Measurements from ENCODE around the gene SLC8A2. TPM values are rescaled to one million over a fixed set of nuclear protein-coding genes. Genes with fewer than 3 reads are reported as not detected.

Gene SLC8A2
- total RNA-seq, 1 donor from 2014 or later = 0.70 TPM

GRCh38 chr19:47470447-47471195 is 1.1 kb downstream of the SLC8A2 start:
- no peaks in the 10 kb centered on the region for H3K36me3 Mint-ChIP-seq (ENCODE audit: low read depth)
- no peaks in the 10 kb centered on the region for H3K9me3 Mint-ChIP-seq
- H3K27ac Mint-ChIP-seq (ENCODE audit: unreplicated experiment) = no peak overlapping the region
- peaks cover 61% of the 10 kb centered on the region for H3K27me3 Mint-ChIP-seq (ENCODE audit: low read depth)
- H3K4me1 Mint-ChIP-seq = peaks cover 15% of the 10 kb centered on the region
- DNase-seq (ENCODE audit: low read depth, low spot score) = no peak
- no peak overlapping the region for H3K4me3 Mint-ChIP-seq
- TF ChIP-seq CTCF (conservative IDR thresholded peaks at IDR 0.05) = no peak

- Mint-ChIP-seq H3K27me3 (ENCODE audit: low read depth) (peaks cover 70% of the 10 kb centered on the region), H3K36me3 (ENCODE audit: low read depth) (no peaks in the 10 kb centered on the region), H3K27ac (ENCODE audit: unreplicated experiment) (no peak overlapping the region), H3K9me3 (no peaks in the 10 kb centered on the region), H3K4me1 (peaks cover 15% of the 10 kb centered on the region), H3K4me3 (no peak overlapping the region)
- TF ChIP-seq CTCF (conservative IDR thresholded peaks at IDR 0.05) = no peak
- no peak for DNase-seq (ENCODE audit: low read depth, low spot score)
These were observed 2.0 kb downstream of the SLC8A2 start for GRCh38 chr19:47469719-47470118.

DNA sequence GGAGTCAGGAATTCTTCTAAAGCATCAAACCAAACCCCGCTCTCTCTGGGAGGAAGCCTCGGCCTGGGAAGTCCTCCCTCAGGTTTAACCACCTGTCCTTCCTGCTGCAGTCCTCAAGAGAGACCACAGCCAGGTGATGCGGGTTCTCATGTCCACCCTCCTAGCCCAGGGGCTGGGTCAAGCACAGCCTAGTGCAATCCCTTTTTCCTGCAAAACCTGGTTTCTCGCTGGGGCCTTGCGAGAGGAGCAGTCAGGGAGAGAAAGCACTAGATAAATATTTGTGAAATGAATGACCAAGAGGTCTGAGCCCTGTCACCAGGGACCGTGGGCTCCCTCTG is 2.4 kb downstream of the SLC8A2 start:
- H3K36me3 Mint-ChIP-seq (ENCODE audit: low read depth) = no peaks in the 10 kb centered on the region
- no peak overlapping the region for H3K4me3 Mint-ChIP-seq
- no peak for DNase-seq (ENCODE audit: low read depth, low spot score)
- no peaks in the 10 kb centered on the region for H3K9me3 Mint-ChIP-seq
- no peak overlapping the region for H3K27ac Mint-ChIP-seq (ENCODE audit: unreplicated experiment)
- H3K27me3 Mint-ChIP-seq (ENCODE audit: low read depth) = peaks cover 71% of the 10 kb centered on the region
- peaks cover 15% of the 10 kb centered on the region for H3K4me1 Mint-ChIP-seq
- TF ChIP-seq CTCF (conservative IDR thresholded peaks at IDR 0.05) = no peak

GRCh38 chr19:47467914-47468313 is 3.8 kb downstream of the SLC8A2 start:
- no peak for TF ChIP-seq CTCF (conservative IDR thresholded peaks at IDR 0.05)
- H3K27me3 Mint-ChIP-seq (ENCODE audit: low read depth) = peaks cover 74% of the 10 kb centered on the region
- no peaks in the 10 kb centered on the region for H3K9me3 Mint-ChIP-seq
- no peaks in the 10 kb centered on the region for H3K36me3 Mint-ChIP-seq (ENCODE audit: low read depth)
- DNase-seq (ENCODE audit: low read depth, low spot score) = no peak
- H3K27ac Mint-ChIP-seq (ENCODE audit: unreplicated experiment) = no peak overlapping the region
- H3K4me3 Mint-ChIP-seq = no peak overlapping the region
- H3K4me1 Mint-ChIP-seq = peaks cover 15% of the 10 kb centered on the region

DNA sequence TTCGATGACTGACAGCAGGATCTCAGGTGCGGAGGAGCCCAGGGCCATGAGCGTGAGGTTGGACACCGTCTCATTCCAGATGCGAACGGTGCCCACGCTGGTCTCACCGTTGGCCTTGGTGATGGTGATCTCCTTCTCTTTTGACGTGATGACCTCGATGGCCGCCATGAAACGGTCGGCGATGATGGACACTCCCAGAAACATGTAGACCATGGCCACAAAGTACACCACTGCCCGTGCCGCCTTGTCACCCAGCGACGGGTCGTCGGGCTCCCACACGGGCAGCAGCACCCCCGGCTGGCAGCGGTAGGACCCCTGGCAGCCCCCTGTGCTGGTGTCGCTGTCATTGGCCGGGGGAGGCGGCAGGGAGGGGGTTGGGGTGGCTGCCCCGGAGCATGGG is 5.7 kb downstream of the SLC8A2 start:
- no peak overlapping the region for H3K4me3 Mint-ChIP-seq
- H3K27ac Mint-ChIP-seq (ENCODE audit: unreplicated experiment) = no peak overlapping the region
- no peak for TF ChIP-seq CTCF (conservative IDR thresholded peaks at IDR 0.05)
- no peak for DNase-seq (ENCODE audit: low read depth, low spot score)
- no peaks in the 10 kb centered on the region for H3K9me3 Mint-ChIP-seq
- H3K36me3 Mint-ChIP-seq (ENCODE audit: low read depth) = no peaks in the 10 kb centered on the region
- peaks cover 70% of the 10 kb centered on the region for H3K27me3 Mint-ChIP-seq (ENCODE audit: low read depth)
- H3K4me1 Mint-ChIP-seq = peaks cover 6% of the 10 kb centered on the region

Data from neural crest cell (in vitro differentiated cells).